Stimulated activated CD4-positive, alpha-beta T cell treated with anti-CD3 and anti-CD28 coated beads, Interleukin-4, amount 100 ng/mL, for 48 hours (primary cell): ENCODE results near the gene LPXN.
"Not testable (repeated sequence)": the region's sequence is repeated elsewhere in the genome, so short reads cannot be mapped to it uniquely, and the experiment has no call there.

Source experiments
- DNase-seq, 2 donors: peaks; one replicate each; pipeline ENCODE4 v3.0.0-alpha.2; 2020; ENCODE audit warnings: low read depth in 2 of 2

Gene LPXN

GRCh38 chr11:58579192-58580129 lies 3.8 kb upstream of the LPXN start:
- peak; percentile 85 to 88 for DNase-seq

- DNase-seq = peak; percentile 94 to 96
Measured at GRCh38 chr11:58578635-58579191, 3.1 kb upstream of the LPXN start, which contains the start of gene ZFP91. Gene ZFP91, plus strand, starts transcription at chr11:58579063. Its CDS starts 219 bp downstream, at chr11:58579282.

- DNase-seq = peak; percentile 83 to 86
Measured at GRCh38 chr11:58578136-58578634, 2.5 kb upstream of the LPXN start.

GRCh38 chr11:58577555-58578135 lies 2.0 kb upstream of the LPXN start:
- DNase-seq = peak; percentile 55 to 71

- no peak for DNase-seq
Measured at GRCh38 chr11:58576887-58577471, 1.3 kb upstream of the LPXN start.

- no peak for DNase-seq
Measured at GRCh38 chr11:58574881-58575280, 775 bp downstream of the LPXN start.

- DNase-seq = peak; percentile 64 to 66
Measured at GRCh38 chr11:58573451-58574104, 2.1 kb downstream of the LPXN start.

GRCh38 chr11:58572906-58573305 lies 2.8 kb downstream of the LPXN start:
- not testable (repeated sequence) for DNase-seq

- DNase-seq = peak; percentile 64 to 68
Measured at GRCh38 chr11:58567889-58568512, 7.7 kb downstream of the LPXN start.

GRCh38 chr11:58564231-58564630 lies 11.4 kb downstream of the LPXN start:
- DNase-seq = no peak

- DNase-seq = no peak
Measured at GRCh38 chr11:58562375-58562800, 13.3 kb downstream of the LPXN start.

- no peak for DNase-seq
Measured at GRCh38 chr11:58561394-58562098, 14.1 kb downstream of the LPXN start.

GRCh38 chr11:58560842-58561241 lies 14.8 kb downstream of the LPXN start:
- no peak for DNase-seq

- no peak for DNase-seq
Measured at GRCh38 chr11:58549644-58550043, 26.0 kb downstream of the LPXN start.

GRCh38 chr11:58546841-58547240 lies 28.8 kb downstream of the LPXN start:
- no peak for DNase-seq

GRCh38 chr11:58531865-58532341 lies 43.8 kb downstream of the LPXN start:
- no peak for DNase-seq

GRCh38 chr11:58530236-58530635 lies 45.4 kb downstream of the LPXN start:
- DNase-seq = no peak

- DNase-seq = no peak
Measured at GRCh38 chr11:58527429-58527828, 48.2 kb downstream of the LPXN start.

GRCh38 chr11:58526721-58527120 lies 48.9 kb downstream of the LPXN start:
- no peak for DNase-seq

GRCh38 chr11:58525037-58525614 lies 50.5 kb downstream of the LPXN start:
- no peak for DNase-seq
